GM12891 (cell line): Measurements from ENCODE around the gene TACC2.

Experiments
- PAX5 ChIP-seq: IDR thresholded peaks from 2 replicates; pipeline ENCODE4 v1.6.1; 2011; ENCODE audit warnings: low read length, moderate library complexity, mild to moderate bottlenecking; ENCODE audit not compliant: insufficient read depth, severe bottlenecking
- POLR2A ChIP-seq: IDR thresholded peaks from 2 replicates; pipeline ENCODE4 v1.6.1; 2011; ENCODE audit warnings: low read depth, low read length, control low read depth
- POLR2AphosphoS5 ChIP-seq: IDR thresholded peaks from 2 replicates; pipeline ENCODE4 v1.6.1; 2011; ENCODE audit warnings: low read depth, low read length, control low read depth
- POU2F2 ChIP-seq: IDR thresholded peaks from 2 replicates; pipeline ENCODE4 v1.6.1; 2011; ENCODE audit warnings: low read depth, mild to moderate bottlenecking, control low read depth, low read length, moderate library complexity
- SPI1 ChIP-seq: IDR thresholded peaks from 2 replicates; pipeline ENCODE4 v1.6.1; 2011; ENCODE audit warnings: low read depth, low read length, control low read depth

- no peak for TF ChIP-seq POLR2AphosphoS5
- no peak for TF ChIP-seq PAX5
- TF ChIP-seq SPI1 = no peak
- TF ChIP-seq POU2F2 = no peak
- TF ChIP-seq POLR2A = no peak
Measured at GRCh38 chr10:122097935-122098334, 109.0 kb downstream of the TACC2 start.
